Measurements from ENCODE around the gene C10orf53. TPM values are rescaled to one million over a fixed set of nuclear protein-coding genes. Genes with fewer than 3 reads are reported as not detected.

The C10orf53 gene
- total and polyA plus RNA-seq, 2 experiments from 2014 or later, result not detected

DNA sequence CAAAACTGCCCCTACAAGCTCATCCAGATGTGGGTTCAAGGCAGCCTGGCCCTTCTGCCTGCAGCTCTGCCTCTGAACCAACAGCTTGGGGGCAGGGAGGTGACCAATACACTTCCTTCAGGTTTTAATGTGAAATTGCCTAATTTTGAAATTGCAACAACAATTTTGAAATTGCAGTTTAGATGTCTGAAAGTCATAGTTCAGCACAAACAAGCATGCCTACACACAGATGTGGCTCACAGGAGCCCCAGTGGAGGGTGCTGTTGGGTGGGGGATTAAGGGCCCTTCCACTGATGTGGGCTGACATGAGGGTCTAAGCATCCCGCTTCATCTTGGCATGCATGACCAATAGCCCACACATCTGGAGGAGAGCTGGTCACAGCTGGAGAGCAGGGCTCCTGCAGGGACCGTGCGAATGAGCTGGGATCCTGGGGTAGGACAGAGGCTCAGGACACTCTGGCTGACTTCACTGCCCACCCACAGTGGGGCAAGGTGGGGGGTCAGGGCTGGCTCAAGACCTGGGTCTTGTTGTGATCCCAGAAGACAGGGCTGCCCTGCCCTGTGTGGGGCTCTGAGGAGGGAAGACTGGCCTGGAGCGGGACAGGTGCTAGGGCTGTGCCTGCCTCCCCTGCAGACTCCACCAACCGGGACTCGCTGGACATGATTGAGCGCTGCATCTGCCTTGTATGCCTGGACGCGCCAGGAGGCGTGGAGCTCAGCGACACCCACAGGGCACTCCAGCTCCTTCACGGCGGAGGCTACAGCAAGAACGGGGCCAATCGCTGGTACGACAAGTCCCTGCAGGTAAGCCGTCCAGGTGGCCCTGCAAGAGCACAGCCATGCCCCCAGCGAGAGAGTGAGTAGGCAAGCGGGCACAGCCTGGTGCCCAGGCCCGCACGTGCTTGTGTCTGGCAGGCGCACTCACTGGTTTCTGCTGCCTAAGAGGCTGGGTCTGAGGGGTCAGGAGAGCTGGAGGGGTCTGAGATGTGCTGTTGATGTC, 33.3 kb upstream of the C10orf53 start:
- Histone ChIP-seq H3K27ac (no peak overlapping the region), H4K20me1 (ENCODE audit: insufficient read depth, poor library complexity, severe bottlenecking) (no peaks in the 10 kb centered on the region), H2AFZ (no peak overlapping the region), H3K4me1 (ENCODE audit: insufficient read depth) (no peaks in the 10 kb centered on the region), H3K36me3 (replicated peaks; ENCODE audit: insufficient read depth, low read depth) (no peaks in the 10 kb centered on the region), H3K9me2 (replicated peaks; ENCODE audit: insufficient read depth) (no peaks in the 10 kb centered on the region), H3K79me2 (no peaks in the 10 kb centered on the region), H3K4me2 (no peak overlapping the region), H3K9me3 (ENCODE audit: low read depth) (no peaks in the 10 kb centered on the region), H3K4me3 (no peak overlapping the region), H3K27me3 (peaks cover 4% of the 10 kb centered on the region)
- WGBS (ENCODE audit: low lambda C conversion rate, missing lambda C conversion rate), result 94% methylated on average over 22 of the region's 22 CpGs
- DNase-seq (ENCODE audit: low spot score), result no peak
- TF ChIP-seq, protein P1, sequence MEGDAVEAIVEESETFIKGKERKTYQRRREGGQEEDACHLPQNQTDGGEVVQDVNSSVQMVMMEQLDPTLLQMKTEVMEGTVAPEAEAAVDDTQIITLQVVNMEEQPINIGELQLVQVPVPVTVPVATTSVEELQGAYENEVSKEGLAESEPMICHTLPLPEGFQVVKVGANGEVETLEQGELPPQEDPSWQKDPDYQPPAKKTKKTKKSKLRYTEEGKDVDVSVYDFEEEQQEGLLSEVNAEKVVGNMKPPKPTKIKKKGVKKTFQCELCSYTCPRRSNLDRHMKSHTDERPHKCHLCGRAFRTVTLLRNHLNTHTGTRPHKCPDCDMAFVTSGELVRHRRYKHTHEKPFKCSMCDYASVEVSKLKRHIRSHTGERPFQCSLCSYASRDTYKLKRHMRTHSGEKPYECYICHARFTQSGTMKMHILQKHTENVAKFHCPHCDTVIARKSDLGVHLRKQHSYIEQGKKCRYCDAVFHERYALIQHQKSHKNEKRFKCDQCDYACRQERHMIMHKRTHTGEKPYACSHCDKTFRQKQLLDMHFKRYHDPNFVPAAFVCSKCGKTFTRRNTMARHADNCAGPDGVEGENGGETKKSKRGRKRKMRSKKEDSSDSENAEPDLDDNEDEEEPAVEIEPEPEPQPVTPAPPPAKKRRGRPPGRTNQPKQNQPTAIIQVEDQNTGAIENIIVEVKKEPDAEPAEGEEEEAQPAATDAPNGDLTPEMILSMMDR (IDR thresholded peaks at IDR 0.05; ENCODE audit: poor library complexity), result no peak
- TF ChIP-seq EZH2phosphoT487 (IDR thresholded peaks at IDR 0.05; ENCODE audit: low read depth, severe bottlenecking, unreplicated experiment), result no peak
- no peak for TF ChIP-seq EZH2 (IDR thresholded peaks at IDR 0.05; ENCODE audit: borderline replicate concordance)

DNA sequence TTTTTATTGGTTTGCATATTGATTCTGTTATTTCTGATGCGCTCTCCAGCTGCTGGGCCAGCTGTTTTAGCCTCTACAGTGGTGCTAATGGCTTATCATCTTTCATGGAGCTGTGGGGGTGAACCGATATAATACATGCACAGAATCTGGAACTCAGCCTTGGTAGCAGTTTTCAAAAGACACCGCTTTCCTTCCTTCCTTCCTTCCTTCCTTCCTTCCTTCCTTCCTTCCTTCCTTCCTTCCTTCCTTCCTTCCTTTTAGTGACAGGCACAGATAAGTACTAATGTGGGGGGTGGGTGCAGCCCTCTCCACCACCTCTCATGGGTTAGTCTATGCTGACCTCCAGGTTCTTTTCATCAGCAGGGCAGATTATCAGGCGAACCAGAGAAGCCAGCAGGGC, 31.9 kb upstream of the C10orf53 start:
- H3K9me2 ChIP-seq (replicated peaks; ENCODE audit: insufficient read depth), result no peaks in the 10 kb centered on the region
- no peaks in the 10 kb centered on the region for H3K36me3 ChIP-seq (replicated peaks; ENCODE audit: insufficient read depth, low read depth)
- no peaks in the 10 kb centered on the region for H3K9me3 ChIP-seq (ENCODE audit: low read depth)
- no peak overlapping the region for H2AFZ ChIP-seq
- H4K20me1 ChIP-seq (ENCODE audit: insufficient read depth, poor library complexity, severe bottlenecking), result no peaks in the 10 kb centered on the region
- no peak overlapping the region for H3K4me2 ChIP-seq
- DNase-seq (ENCODE audit: low spot score), result no peak
- no peaks in the 10 kb centered on the region for H3K79me2 ChIP-seq
- H3K27ac ChIP-seq, result no peak overlapping the region
- 87% methylated on average over 4 of the region's 4 CpGs for WGBS (ENCODE audit: low lambda C conversion rate, missing lambda C conversion rate)
- peaks cover 4% of the 10 kb centered on the region for H3K4me1 ChIP-seq (ENCODE audit: insufficient read depth)
- H3K4me3 ChIP-seq, result no peak overlapping the region
- peaks cover 2% of the 10 kb centered on the region for H3K27me3 ChIP-seq
- TF ChIP-seq EZH2phosphoT487 (IDR thresholded peaks at IDR 0.05; ENCODE audit: low read depth, severe bottlenecking, unreplicated experiment), result no peak

DNA sequence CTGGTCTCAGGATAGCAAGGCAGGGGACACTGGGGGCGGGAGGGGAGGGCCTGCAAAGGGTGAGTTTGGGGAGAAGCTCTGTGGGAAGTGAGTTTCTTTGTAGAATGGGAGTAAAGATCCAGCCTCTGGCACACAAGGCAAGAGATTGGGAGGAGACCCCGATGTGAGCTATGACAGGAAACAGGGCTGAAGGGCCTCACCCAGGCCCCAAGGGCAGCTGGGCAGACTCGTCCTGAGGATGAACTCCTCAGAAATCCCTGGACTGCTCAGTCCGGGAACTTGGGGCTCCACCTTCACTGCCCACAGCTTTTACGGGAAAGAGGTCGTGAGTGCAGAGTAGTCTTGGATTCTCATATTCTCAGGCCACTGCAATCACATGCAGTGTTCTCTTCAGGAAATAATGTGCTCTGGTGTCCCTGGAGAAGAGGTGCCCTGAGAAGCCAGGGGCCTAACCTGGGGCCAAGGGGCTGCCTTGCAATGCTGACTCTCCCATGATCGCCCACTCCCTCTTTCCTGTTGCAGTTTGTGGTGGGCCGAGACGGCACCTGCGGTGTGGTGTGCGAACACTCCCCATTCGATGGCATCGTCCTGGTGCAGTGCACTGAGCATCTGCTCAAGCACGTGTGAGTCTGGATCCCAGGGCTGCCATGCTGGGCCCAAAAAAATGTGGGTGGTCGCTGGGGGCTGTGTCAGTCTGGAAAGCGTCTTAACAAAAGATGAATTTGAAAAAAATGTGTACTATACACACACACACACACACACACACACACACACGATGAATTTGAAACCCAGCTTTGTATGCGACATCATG, 31.3 kb upstream of the C10orf53 start:
- Histone ChIP-seq H3K27me3 (peaks cover 2% of the 10 kb centered on the region), H3K79me2 (no peaks in the 10 kb centered on the region), H3K9me2 (replicated peaks; ENCODE audit: insufficient read depth) (no peaks in the 10 kb centered on the region), H3K4me3 (no peak overlapping the region), H3K27ac (no peak overlapping the region), H3K4me2 (no peak overlapping the region), H3K4me1 (ENCODE audit: insufficient read depth) (peaks cover 7% of the 10 kb centered on the region), H2AFZ (no peak overlapping the region), H3K36me3 (replicated peaks; ENCODE audit: insufficient read depth, low read depth) (no peaks in the 10 kb centered on the region), H4K20me1 (ENCODE audit: insufficient read depth, poor library complexity, severe bottlenecking) (no peaks in the 10 kb centered on the region), H3K9me3 (ENCODE audit: low read depth) (no peaks in the 10 kb centered on the region)
- 72% methylated on average over 16 of the region's 18 CpGs for WGBS (ENCODE audit: low lambda C conversion rate, missing lambda C conversion rate)
- no peak for DNase-seq (ENCODE audit: low spot score)
- no peak for TF ChIP-seq EZH2 (IDR thresholded peaks at IDR 0.05; ENCODE audit: borderline replicate concordance)
- no peak for TF ChIP-seq EZH2phosphoT487 (IDR thresholded peaks at IDR 0.05; ENCODE audit: low read depth, severe bottlenecking, unreplicated experiment)

DNA sequence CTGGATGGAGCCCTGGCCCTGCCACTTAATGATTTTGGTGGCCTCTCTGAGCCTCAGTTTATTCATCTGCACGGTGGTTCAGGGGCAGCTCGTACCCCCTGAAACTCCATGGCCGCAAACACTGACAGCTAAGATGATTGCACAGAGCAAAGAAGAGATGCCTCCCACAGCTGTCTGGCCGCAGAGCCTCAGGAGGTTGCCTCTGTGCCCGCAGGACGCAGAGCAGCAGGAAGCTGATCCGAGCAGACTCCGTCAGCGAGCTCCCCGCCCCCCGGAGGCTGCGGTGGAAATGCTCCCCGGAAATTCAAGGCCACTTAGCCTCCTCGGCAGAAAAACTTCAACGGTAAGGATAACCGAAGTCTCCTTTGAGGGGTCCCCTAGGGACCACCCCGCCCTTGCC, 30.2 kb upstream of the C10orf53 start:
- Histone ChIP-seq H3K4me2 (no peak overlapping the region), H3K27ac (no peak overlapping the region), H3K36me3 (replicated peaks; ENCODE audit: insufficient read depth, low read depth) (no peaks in the 10 kb centered on the region), H2AFZ (no peak overlapping the region), H3K79me2 (no peaks in the 10 kb centered on the region), H3K4me3 (no peak overlapping the region), H3K9me2 (replicated peaks; ENCODE audit: insufficient read depth) (no peaks in the 10 kb centered on the region), H3K27me3 (peaks cover 1% of the 10 kb centered on the region), H3K9me3 (ENCODE audit: low read depth) (no peaks in the 10 kb centered on the region), H3K4me1 (ENCODE audit: insufficient read depth) (peaks cover 7% of the 10 kb centered on the region), H4K20me1 (ENCODE audit: insufficient read depth, poor library complexity, severe bottlenecking) (no peaks in the 10 kb centered on the region)
- TF ChIP-seq EZH2 (IDR thresholded peaks at IDR 0.05; ENCODE audit: borderline replicate concordance) (no peak), EZH2phosphoT487 (IDR thresholded peaks at IDR 0.05; ENCODE audit: low read depth, severe bottlenecking, unreplicated experiment) (no peak)
- TF ChIP-seq, protein P1 (IDR thresholded peaks at IDR 0.05; ENCODE audit: poor library complexity), result no peak
- DNase-seq (ENCODE audit: low spot score), result no peak
- WGBS (ENCODE audit: low lambda C conversion rate, missing lambda C conversion rate), result 44% methylated on average over 15 of the region's 17 CpGs

All from hepatocyte (in vitro differentiated cells).